ENCODE measurements around the gene FOXO3.
"Not testable (repeated sequence)": the region's sequence is repeated elsewhere in the genome, so short reads cannot be mapped to it uniquely, and the experiment has no call there.

DNA sequence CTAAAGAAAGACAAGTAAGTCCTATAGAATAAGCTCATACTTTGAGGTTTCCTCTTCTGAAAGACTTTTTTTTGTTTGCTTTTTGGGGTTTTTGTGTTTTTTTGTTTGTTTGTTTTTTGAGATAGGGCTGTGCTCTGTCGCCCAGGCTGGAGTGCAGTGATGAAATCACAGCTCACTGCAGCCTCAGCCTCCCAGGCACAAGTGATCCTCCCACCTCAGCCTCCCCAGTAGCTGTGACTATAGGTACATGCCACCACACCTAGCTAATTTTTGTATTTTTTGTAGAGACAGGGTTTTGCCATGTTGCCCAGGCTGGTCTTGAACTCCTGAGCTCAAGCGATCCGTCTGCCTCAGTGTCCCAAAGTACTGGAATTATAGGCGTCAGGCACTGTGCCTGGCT, 98.1 kb downstream of the FOXO3 start:
- not testable (repeated sequence) for TF ChIP-seq POLR2A (IDR thresholded peaks at IDR 0.05; ENCODE audit: low read length); GATA1 (IDR thresholded peaks at IDR 0.05; ENCODE audit: low read depth, low read length)

All from erythroblast (primary cell).